Measurements from ENCODE around the gene GAL3ST2. TPM values are rescaled to one million over a fixed set of nuclear protein-coding genes. Genes with fewer than 3 reads are reported as not detected.
A peak's percentile ranks its signal among the peaks of the same experiment; 100 is the strongest.
"Not testable (repeated sequence)": the region's sequence is repeated elsewhere in the genome, so short reads cannot be mapped to it uniquely, and the experiment has no call there.

The GAL3ST2 gene
- total RNA-seq, 1 donor from 2014 or later = not detected

DNA sequence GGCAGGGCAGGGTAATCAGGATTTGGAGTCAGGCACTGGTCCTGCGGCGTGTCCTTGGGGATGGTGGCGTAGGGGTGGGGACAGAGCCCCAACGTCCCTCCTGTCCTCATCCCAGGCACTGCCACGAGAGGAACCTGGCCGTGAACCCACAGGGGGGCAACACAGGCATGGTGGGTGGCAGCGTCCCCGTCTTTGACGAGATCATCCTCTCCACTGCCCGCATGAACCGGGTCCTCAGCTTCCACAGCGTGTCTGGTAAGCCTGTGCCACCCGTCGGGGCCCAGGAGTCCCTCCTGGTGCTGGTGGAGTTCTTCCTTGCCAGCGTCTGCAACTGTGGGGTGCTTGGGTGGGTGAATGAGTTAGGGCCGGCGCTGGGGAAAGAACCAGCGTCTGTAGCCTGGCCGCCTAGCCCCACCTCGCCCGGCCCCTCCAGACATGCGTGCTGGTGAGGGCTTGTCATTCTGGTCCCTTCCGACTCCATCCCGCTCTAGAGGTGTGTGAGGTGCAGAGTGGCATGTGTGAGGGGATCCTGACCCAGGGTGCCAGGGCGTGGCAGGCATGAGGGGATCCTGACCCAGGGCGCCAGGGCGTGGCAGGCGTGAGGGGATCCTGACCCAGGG, 34.2 kb upstream of the GAL3ST2 start:
- no peak overlapping the region for H3K4me3 Mint-ChIP-seq (ENCODE audit: unreplicated experiment)
- no peak overlapping the region for H3K27ac Mint-ChIP-seq (ENCODE audit: unreplicated experiment)
- DNase-seq (ENCODE audit: low spot score) = no peak
- H3K9me3 Mint-ChIP-seq (ENCODE audit: unreplicated experiment) = no peaks in the 10 kb centered on the region
- H3K36me3 Mint-ChIP-seq (ENCODE audit: low read depth, unreplicated experiment) = peaks cover 20% of the 10 kb centered on the region
- H3K4me1 Mint-ChIP-seq (ENCODE audit: unreplicated experiment) = peaks cover 4% of the 10 kb centered on the region
- TF ChIP-seq, protein P1, sequence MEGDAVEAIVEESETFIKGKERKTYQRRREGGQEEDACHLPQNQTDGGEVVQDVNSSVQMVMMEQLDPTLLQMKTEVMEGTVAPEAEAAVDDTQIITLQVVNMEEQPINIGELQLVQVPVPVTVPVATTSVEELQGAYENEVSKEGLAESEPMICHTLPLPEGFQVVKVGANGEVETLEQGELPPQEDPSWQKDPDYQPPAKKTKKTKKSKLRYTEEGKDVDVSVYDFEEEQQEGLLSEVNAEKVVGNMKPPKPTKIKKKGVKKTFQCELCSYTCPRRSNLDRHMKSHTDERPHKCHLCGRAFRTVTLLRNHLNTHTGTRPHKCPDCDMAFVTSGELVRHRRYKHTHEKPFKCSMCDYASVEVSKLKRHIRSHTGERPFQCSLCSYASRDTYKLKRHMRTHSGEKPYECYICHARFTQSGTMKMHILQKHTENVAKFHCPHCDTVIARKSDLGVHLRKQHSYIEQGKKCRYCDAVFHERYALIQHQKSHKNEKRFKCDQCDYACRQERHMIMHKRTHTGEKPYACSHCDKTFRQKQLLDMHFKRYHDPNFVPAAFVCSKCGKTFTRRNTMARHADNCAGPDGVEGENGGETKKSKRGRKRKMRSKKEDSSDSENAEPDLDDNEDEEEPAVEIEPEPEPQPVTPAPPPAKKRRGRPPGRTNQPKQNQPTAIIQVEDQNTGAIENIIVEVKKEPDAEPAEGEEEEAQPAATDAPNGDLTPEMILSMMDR (IDR thresholded peaks at IDR 0.05; ENCODE audit: unreplicated experiment) = no peak
- peaks cover 5% of the 10 kb centered on the region for H3K27me3 Mint-ChIP-seq (ENCODE audit: unreplicated experiment)

- H3K4me1 Mint-ChIP-seq (ENCODE audit: unreplicated experiment); H3K9me3 Mint-ChIP-seq (ENCODE audit: unreplicated experiment); H3K27me3 Mint-ChIP-seq (ENCODE audit: unreplicated experiment); DNase-seq (ENCODE audit: low spot score); H3K27ac Mint-ChIP-seq (ENCODE audit: unreplicated experiment): not testable (repeated sequence)
- Mint-ChIP-seq H3K36me3 (ENCODE audit: low read depth, unreplicated experiment) (peaks cover 22% of the 10 kb centered on the region), H3K4me3 (ENCODE audit: unreplicated experiment) (peak overlapping the region; percentile 42)
Measured at GRCh38 chr2:241743008-241743407, 33.6 kb upstream of the GAL3ST2 start.

DNA sequence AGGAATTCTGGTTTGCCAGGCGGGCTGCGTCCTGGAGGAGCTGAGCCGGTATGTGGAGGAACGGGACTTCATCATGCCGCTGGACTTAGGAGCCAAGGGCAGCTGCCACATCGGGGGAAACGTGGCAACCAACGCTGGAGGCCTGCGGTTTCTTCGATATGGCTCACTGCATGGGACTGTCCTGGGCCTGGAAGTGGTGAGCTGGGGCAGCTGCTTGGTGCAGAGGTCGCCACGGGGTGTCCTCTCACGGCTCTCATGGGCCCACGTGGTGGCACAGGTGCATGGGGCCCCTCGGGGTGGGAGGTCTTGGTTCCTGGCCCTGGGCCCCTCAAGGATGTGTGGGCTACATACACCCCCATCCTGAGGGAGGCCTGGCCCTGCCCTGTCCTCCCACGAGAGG, 33.0 kb upstream of the GAL3ST2 start:
- Mint-ChIP-seq H3K4me3 (ENCODE audit: unreplicated experiment) (peak overlapping the region; percentile 42), H3K27me3 (ENCODE audit: unreplicated experiment) (peaks cover 3% of the 10 kb centered on the region), H3K27ac (ENCODE audit: unreplicated experiment) (no peak overlapping the region), H3K9me3 (ENCODE audit: unreplicated experiment) (no peaks in the 10 kb centered on the region), H3K4me1 (ENCODE audit: unreplicated experiment) (no peaks in the 10 kb centered on the region), H3K36me3 (ENCODE audit: low read depth, unreplicated experiment) (peaks cover 22% of the 10 kb centered on the region)
- TF ChIP-seq, protein P1 (IDR thresholded peaks at IDR 0.05; ENCODE audit: unreplicated experiment) = no peak
- no peak for DNase-seq (ENCODE audit: low spot score)

GRCh38 chr2:241744028-241744754, 32.4 kb upstream of the GAL3ST2 start:
- Mint-ChIP-seq H3K9me3 (ENCODE audit: unreplicated experiment) (no peaks in the 10 kb centered on the region), H3K27ac (ENCODE audit: unreplicated experiment) (no peak overlapping the region), H3K27me3 (ENCODE audit: unreplicated experiment) (peaks cover 1% of the 10 kb centered on the region), H3K4me1 (ENCODE audit: unreplicated experiment) (no peaks in the 10 kb centered on the region), H3K4me3 (ENCODE audit: unreplicated experiment) (no peak overlapping the region), H3K36me3 (ENCODE audit: low read depth, unreplicated experiment) (peaks cover 18% of the 10 kb centered on the region)
- no peak for DNase-seq (ENCODE audit: low spot score)
- TF ChIP-seq, protein P1 (IDR thresholded peaks at IDR 0.05; ENCODE audit: unreplicated experiment) = no peak

DNA sequence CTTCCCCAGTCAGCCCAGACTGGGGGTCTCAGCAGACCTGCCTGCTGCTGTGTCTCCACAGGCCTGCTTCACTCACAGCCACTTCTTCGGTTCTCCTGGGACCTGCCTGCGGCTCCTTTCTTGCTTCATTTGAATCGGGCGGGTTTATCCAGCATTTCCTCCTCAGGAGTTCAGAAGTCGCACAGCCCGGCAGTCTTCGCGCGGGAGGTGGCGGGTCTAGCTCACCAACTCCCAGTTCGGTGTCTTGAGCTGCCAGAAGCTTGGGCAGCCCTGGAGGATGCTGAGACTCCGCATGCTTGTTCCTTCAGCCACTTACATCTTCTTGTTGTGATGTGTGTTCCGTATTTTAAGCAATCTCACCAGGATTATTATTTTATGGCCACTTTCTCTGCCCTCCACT, 31.3 kb upstream of the GAL3ST2 start:
- no peak overlapping the region for H3K27ac Mint-ChIP-seq (ENCODE audit: unreplicated experiment)
- no peaks in the 10 kb centered on the region for H3K9me3 Mint-ChIP-seq (ENCODE audit: unreplicated experiment)
- H3K27me3 Mint-ChIP-seq (ENCODE audit: unreplicated experiment) = peaks cover 1% of the 10 kb centered on the region
- no peak for DNase-seq (ENCODE audit: low spot score)
- peak overlapping the region; percentile 44 for H3K4me3 Mint-ChIP-seq (ENCODE audit: unreplicated experiment)
- TF ChIP-seq, protein P1 (IDR thresholded peaks at IDR 0.05; ENCODE audit: unreplicated experiment) = no peak
- no peaks in the 10 kb centered on the region for H3K4me1 Mint-ChIP-seq (ENCODE audit: unreplicated experiment)
- H3K36me3 Mint-ChIP-seq (ENCODE audit: low read depth, unreplicated experiment) = peaks cover 18% of the 10 kb centered on the region

Measured in endothelial cell (in vitro differentiated cells).